HS-27A (cell line): ENCODE data around the gene CHPF2.

Source experiments
- DNase-seq: peaks from one replicate; pipeline ENCODE4 v3.0.0-alpha.2; 2012; ENCODE audit warnings: low read depth, missing footprints

CHPF2 gene

DNA sequence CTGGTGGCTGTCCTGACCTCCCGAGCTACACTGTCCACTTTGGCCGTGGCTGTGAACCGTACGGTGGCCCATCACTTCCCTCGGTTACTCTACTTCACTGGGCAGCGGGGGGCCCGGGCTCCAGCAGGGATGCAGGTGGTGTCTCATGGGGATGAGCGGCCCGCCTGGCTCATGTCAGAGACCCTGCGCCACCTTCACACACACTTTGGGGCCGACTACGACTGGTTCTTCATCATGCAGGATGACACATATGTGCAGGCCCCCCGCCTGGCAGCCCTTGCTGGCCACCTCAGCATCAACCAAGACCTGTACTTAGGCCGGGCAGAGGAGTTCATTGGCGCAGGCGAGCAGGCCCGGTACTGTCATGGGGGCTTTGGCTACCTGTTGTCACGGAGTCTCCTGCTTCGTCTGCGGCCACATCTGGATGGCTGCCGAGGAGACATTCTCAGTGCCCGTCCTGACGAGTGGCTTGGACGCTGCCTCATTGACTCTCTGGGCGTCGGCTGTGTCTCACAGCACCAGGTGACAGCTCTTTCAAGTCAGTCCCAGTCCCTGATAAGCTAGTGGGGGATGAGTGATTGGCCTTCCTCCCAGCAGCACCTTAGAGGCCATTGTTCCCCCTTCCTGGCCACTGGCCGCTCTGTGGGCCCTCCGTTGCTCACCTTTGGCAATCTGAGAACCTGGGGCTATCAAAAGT, 3.0 kb downstream of the CHPF2 start:
- DNase-seq, result no peak

DNA sequence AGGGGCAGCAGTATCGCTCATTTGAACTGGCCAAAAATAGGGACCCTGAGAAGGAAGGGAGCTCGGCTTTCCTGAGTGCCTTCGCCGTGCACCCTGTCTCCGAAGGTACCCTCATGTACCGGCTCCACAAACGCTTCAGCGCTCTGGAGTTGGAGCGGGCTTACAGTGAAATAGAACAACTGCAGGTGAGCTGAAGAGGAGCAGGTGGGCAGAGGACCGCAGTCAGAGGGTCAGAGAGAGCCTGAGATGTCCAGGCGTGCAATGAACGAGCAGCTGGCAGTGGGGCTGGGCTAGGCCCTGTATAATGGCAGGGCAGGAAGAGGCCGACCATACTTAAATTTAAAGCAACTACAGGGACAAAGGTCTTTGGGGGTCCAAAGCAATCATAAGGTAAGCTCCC, 4.1 kb downstream of the CHPF2 start:
- DNase-seq, result no peak

DNA sequence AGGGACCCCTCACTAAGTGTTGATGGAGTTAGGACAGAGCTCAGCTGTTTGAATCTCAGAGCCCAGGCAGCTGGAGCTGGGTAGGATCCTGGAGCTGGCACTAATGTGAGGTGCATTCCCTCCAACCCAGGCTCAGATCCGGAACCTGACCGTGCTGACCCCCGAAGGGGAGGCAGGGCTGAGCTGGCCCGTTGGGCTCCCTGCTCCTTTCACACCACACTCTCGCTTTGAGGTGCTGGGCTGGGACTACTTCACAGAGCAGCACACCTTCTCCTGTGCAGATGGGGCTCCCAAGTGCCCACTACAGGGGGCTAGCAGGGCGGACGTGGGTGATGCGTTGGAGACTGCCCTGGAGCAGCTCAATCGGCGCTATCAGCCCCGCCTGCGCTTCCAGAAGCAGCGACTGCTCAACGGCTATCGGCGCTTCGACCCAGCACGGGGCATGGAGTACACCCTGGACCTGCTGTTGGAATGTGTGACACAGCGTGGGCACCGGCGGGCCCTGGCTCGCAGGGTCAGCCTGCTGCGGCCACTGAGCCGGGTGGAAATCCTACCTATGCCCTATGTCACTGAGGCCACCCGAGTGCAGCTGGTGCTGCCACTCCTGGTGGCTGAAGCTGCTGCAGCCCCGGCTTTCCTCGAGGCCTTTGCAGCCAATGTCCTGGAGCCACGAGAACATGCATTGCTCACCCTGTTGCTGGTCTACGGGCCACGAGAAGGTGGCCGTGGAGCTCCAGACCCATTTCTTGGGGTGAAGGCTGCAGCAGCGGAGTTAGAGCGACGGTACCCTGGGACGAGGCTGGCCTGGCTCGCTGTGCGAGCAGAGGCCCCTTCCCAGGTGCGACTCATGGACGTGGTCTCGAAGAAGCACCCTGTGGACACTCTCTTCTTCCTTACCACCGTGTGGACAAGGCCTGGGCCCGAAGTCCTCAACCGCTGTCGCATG, 5.2 kb downstream of the CHPF2 start:
- no peak for DNase-seq

DNA sequence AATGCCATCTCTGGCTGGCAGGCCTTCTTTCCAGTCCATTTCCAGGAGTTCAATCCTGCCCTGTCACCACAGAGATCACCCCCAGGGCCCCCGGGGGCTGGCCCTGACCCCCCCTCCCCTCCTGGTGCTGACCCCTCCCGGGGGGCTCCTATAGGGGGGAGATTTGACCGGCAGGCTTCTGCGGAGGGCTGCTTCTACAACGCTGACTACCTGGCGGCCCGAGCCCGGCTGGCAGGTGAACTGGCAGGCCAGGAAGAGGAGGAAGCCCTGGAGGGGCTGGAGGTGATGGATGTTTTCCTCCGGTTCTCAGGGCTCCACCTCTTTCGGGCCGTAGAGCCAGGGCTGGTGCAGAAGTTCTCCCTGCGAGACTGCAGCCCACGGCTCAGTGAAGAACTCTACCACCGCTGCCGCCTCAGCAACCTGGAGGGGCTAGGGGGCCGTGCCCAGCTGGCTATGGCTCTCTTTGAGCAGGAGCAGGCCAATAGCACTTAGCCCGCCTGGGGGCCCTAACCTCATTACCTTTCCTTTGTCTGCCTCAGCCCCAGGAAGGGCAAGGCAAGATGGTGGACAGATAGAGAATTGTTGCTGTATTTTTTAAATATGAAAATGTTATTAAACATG, 6.0 kb downstream of the CHPF2 start:
- no peak for DNase-seq

DNA sequence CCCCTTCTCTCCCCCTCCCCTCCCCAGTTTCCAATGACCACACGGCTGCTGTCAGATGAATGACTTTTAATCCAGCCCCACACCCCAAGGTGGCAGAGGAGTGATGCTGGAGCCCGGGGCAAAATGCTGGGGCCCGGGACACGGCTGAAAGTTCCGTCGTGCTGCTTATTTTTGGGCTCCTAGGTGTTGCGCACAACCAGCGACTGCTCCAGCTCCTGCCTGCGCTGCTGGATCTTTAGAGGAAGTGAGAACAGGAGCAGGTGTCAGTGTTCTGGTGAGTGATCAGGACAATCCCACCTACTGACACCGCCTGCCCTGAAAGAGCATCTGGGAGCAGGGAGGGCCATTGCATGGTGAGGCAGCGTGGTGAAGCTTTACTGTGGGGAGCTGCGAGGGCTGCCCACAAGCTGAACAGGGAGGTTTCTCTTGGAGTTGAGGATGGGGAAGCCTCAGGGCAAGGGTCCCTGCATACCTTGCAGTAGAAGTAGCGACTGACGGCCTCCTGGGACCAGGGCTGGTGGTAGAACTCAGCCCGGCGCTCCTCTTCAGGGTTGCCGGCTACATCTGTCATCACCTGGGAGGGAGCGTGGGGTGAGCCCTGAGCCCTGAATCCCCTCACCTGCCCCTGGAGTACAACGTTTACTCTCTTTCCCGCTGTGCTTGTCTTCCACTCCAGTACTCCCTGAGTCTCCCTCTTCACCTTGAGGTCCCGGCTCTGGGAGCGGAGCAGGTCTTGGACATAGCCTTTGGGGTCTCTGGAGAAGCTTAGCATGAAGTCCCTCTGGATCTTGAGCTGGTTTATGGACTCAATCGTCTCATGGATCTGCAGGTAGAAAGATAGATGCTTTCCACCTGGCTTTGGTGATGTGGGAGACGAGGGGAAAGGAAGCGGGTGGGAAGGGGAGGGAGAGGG, 6.9 kb downstream of the CHPF2 start:
- no peak for DNase-seq

DNA sequence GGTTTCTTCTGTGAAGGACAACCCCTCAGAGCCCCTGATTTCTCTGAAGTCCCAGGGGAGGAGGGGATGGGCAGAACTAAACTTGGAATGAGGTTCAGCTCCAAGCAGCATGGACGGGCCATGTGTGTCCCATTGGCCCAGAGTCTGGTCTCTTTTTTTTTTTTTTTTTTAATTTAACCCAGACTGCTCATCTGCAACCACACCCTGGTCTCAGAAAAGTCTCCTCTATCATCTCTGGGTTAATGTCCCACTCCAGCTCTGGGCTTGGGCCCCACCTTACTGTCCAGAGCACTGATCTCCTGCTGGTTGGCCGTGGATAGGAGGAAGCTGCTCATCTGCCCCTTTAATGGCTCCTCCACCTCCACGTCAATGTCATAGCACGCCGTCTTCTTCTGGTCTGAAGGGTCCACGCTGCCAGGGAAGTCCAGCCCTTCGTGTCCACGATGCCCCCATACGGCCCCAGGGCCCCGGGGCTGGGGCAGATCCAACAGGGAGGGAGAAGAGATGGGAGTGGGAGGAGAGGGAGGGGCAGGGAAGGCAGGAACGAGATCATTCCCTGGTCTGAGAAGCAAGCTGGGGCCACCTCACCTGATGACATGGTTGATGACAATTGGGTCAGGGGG, 7.7 kb downstream of the CHPF2 start:
- DNase-seq, result no peak

DNA sequence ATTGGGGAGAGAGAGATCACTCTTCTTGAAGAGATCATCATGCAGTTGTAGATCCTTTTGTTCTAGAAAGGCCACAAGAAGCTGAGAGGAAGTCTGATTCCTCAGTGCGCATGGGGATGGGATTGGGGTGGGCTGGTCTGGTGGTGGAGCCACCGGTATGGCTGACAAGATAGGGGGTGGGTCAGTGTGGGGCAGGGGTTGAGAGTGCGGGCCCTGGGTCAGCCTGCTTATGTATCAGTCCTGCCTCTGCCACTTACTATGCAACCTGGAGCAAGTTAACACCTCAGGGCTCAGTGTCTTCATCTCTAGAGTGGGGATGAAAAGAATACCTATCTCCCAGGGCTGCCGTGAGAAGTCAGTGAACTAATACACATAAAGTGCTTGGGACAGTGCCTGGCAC, 8.3 kb downstream of the CHPF2 start:
- no peak for DNase-seq

DNA sequence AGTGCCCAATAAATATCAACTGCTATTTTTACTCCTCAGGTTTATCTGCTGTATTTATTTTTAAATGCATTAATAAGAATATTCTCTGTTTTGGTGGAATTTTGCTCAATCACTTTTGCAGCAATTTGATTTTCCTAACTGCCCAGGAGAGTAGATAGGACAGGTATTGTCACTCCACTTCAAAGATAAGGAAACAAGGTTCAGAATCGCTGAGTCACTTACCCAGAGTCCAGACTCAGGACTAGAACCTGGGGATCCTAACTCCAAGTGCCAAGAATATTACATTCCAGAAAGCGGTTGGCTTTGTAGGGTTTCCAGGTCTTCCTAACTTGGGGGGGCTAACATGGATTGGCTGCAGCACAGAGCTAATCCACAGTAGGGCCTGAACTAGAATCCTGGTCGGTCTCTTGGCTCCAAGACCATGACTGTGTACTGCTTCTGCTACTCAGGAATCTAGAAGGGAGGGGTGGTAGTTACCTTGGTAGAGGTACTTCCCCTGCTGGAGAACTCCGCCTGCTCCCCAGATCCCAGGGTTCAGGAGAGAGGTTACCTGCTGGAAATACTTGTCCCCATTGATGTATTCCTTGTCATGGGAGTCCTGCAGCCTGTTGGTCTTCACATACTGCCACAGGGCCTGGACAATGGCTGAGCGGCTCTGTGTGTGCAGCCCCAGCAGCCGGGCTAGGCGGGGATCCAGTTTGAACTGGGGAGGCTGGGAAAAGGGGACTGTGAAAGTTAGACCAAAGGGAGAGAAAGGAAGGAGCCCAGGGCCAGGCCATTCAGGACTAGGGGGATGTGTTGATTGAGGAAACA, 8.9 kb downstream of the CHPF2 start:
- no peak for DNase-seq

DNA sequence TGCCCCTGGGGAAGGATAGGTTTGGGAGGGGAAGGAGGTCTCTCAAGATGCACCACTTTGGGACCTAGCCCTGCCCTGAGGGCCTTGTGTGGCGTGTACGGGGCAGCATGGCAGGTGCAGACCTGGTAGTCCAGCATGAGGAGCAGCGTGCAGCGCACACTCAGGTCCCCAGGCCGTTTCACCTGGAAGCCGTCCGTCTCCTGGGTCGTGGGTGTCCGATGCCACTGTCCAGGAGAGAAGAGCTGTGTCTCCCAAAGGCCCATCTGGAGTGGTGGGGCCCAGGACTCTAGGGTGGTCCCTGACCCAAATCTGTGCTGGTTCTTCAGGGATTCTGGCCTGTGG, 9.4 kb downstream of the CHPF2 start:
- DNase-seq, result no peak

DNA sequence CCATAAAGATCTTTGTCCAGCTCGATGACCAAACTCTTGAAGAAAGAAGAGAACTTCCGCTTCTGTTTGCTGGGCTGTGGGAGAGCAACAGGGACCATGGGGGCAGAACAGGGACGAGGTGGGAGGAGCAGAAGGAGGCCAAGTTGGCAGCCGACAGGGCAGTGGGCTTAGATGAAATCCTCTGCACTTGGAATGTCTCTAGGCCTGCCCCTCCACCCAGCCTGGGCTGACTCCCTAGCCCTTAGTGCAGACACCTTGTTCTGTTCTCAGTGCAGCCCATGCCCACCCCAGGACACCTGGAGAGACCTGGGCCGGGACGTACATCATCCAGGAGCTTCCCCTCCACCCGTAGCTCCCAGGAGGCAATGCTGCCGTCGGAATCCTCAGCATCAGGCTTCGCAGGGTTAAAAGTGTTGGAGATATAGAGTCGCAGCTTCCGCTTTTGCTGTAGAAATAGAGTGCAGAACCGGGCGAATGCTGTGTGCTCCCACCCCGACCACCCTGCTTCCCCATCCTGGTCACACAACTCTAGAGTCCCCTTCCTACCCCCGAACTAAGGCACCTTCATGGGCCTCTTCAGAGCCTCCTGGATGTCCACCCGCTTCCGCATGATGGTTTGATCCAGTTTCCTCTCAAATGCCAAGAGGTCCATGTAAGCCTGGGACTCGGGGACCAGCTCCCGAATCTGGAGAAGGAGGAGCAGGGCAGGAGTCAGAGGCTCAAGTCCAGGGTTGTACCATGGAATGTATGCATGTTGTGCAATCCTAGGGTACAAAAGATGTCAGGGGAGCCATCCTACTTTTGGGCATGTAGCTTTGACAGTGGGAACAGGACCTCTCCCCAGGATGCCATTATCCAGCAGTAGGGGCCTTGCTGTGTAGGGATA, 10.1 kb downstream of the CHPF2 start:
- no peak for DNase-seq

DNA sequence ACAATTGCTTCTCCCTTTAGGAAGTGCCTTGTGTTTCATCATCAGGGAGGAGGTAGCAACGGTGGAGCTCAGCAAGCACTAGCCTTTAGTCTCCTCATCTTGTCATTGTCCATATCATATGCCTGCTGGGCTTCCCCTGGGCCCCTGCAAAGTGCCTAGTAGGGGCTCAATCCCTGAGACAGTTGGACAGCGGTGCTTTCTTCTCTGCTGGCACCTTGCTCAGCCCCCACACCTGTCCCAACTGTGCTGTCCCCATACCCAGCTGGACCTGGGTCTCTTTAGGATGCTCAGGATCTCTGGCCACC, 10.7 kb downstream of the CHPF2 start:
- DNase-seq, result no peak

DNA sequence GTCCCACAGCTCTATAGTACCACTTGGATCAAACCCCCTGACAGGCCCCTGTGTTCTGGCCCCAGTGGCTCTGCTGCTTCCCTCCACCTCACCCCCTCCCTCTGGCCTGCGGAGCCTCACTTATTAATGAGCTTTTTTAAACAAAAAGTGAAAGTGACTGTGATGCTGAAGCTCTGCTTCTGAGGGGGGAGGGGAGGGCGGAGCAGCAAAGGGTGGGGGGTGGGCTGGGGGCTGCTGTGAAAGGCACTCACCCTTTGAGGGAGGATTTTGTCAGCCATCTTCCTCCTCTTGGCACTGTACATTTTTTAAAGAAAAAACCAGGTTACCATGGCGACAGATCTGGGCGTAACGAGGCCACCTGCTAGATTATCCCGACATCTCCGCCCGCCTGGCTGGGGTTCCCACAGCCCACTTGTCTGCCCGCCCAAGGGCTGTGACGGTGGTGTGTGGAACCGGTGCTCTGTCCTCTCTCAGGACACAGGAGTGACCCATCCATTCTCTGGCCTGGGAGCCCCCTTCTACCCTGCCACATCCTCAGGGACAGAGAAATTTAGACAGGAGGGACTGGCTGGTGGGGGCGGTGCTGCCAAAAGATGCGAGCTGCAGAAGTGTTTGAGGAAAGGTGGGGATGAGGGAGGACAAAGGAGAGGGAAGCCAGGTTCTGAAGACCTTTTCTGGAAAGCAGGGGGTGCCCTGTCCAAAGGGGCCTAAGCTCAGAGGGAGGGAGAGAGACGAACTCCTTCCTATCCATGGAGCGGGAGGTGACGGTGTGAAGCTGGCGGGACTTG, 11.3 kb downstream of the CHPF2 start:
- no peak for DNase-seq

DNA sequence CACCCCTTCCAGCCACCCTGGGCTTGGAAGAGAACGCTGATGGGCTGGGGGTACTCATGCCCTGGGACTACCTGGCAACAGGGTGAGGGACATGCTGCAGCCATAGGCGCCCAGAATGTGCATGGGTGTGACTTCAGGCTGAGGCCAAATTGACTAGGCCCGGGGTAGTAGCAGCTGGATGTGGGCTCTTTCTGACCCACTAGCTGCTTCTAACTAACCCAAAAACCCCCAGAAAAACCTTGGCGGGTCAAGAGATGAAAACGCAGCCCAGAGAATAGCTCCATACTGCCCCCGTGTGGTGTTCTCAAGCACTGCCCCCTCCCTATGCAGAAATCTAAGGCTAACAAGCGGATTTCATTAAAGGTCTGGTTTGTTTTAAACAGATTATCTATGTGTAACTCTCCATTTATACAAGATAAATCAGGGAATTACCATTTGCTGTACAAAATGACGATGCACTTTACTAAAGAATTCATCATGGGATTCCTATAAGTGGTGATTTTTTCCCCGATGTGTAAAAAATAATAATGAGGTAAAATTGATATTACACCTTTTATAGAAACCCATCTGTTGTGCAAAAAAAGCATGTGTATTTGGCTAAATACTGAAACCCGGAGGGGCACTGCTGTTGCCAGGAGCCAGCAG, 12.0 kb downstream of the CHPF2 start:
- DNase-seq, result no peak

DNA sequence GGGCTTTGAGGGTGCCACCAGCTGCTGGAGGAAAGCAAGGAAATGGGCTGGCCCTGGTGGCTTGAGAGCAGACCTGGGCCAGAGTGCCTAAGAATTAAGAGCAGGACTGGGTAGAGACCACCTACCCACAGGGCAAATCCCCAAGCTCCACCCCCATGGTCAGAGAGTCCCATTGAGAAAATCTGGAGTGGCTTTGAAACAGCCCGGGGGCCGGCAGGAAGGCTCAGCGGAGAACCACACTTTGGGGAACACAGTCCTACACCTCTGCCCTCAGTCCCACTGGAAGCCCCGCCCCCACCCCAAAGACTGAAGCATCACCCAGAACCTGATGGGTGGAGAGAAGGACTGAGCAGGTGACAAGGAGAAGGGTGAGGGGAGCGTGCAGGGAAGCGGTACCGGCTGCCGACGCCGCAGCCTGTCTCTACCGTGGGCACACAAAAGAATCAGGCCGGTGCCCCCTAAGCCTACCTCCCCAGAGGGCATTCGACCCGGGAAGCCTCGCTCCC, 12.6 kb downstream of the CHPF2 start:
- no peak for DNase-seq

DNA sequence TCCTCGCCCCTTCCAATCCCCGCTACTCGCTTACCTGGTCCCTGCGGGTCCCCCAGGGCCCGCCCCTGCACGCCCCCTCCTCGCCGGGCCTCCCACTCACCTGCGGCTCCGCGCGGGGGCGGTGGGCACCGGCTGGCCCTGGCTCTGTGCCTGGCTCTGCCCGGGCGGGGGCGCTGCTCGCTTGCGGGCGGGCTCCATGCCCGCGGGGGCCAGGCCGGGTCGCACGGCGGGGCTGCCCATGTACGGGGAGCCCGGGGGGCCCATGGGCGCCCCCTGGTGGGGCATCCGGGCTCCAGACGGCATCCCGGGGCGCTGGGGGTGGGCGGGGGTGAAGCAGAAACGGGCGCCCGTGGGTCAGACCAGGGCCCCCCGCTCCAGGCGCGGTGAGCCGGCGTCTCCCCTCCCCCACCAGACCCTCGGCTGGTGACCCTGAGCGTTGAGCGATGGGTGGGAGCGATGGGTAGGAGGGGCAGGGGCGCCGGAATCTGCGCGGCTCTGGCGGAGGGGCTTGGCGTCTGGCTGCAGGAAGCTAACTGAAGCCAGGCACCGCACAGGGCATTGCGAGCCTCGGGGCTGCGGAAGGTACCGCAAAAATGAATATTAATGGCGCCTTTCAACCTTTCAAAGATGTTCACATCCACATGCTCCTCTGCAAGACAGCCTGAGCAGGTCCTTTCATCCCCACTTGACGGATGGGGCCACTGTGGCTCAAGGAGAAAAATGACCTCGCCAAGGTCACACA, 13.2 kb downstream of the CHPF2 start:
- DNase-seq, result no peak

DNA sequence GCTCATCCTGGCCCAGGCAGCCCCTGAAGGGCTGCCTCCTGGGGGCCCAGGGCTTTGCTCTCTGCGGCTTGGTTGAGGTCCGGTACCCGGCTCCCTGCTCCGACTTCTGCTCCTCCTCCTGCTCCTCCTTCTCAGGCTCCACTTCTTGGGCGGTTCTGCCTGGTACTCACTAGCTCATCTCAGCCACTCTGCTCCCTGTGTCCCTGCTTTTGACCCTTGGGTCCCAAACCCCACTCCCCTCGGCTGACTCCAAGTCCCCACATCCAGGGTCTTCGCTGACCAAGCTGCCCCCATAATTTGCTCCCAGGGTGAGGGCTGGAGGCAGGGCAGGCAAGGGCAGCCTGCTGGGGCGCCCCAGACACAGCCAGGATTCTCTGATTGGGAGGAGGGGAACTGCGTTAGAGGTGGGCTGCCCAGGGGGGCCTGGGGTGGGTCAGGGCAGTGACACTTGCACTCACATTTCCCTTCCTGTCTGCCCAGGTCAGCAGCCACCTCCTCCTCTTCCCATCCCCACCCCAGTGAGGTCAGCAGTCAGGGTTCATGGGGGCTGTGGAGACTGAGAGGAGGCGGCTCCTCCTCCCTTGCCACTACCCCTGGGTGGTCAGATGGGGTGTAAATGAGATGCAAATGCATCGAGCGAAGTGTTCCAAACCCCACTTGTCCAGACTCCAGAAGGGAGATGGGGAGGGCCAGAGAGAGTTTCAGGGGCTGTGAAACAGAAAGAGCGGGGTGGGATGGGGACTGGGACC, 14.0 kb downstream of the CHPF2 start:
- DNase-seq, result no peak
